GM04503 (cell line): ENCODE data around the gene RAB20.
"Not testable (repeated sequence)": the region's sequence is repeated elsewhere in the genome, so short reads cannot be mapped to it uniquely, and the experiment has no call there.

ENCODE experiments used
- DNase-seq: peaks from one replicate; pipeline ENCODE4 v3.0.0-alpha.2; 2012; ENCODE audit warnings: low read depth

Gene RAB20

GRCh38 chr13:110490009-110490770 lies 71.3 kb downstream of the RAB20 start:
- no peak for DNase-seq

GRCh38 chr13:110486880-110487279 lies 74.6 kb downstream of the RAB20 start:
- not testable (repeated sequence) for DNase-seq

GRCh38 chr13:110486061-110486715 lies 75.3 kb downstream of the RAB20 start:
- DNase-seq, result no peak

GRCh38 chr13:110485604-110486003 lies 75.9 kb downstream of the RAB20 start:
- DNase-seq, result no peak

- DNase-seq, result no peak
Measured at GRCh38 chr13:110484290-110485048, 77.1 kb downstream of the RAB20 start.

GRCh38 chr13:110483386-110483968 lies 78.0 kb downstream of the RAB20 start:
- no peak for DNase-seq

GRCh38 chr13:110480161-110480560 lies 81.4 kb downstream of the RAB20 start:
- DNase-seq, result no peak

GRCh38 chr13:110479648-110480047 lies 81.9 kb downstream of the RAB20 start:
- DNase-seq, result no peak

GRCh38 chr13:110479215-110479545 lies 82.3 kb downstream of the RAB20 start:
- DNase-seq, result no peak

GRCh38 chr13:110478405-110479214 lies 82.9 kb downstream of the RAB20 start:
- DNase-seq, result no peak

GRCh38 chr13:110477706-110478245 lies 83.7 kb downstream of the RAB20 start:
- DNase-seq, result no peak

- no peak for DNase-seq
Measured at GRCh38 chr13:110476220-110476617, 85.3 kb downstream of the RAB20 start.

- no peak for DNase-seq
Measured at GRCh38 chr13:110475550-110476219, 85.8 kb downstream of the RAB20 start.

GRCh38 chr13:110475117-110475516 lies 86.4 kb downstream of the RAB20 start:
- no peak for DNase-seq

- no peak for DNase-seq
Measured at GRCh38 chr13:110474713-110475112, 86.8 kb downstream of the RAB20 start.
